B cell (primary cell): ENCODE measurements around the gene MSX1. TPM values are rescaled to one million over a fixed set of nuclear protein-coding genes. Genes with fewer than 3 reads are reported as not detected.

ENCODE experiments used
- ATAC-seq: fragments of 200-7000 bp; cut with Tn5 transposase; one replicate; pipeline ENCODE4 v1.10.0; 2021; ENCODE audit warnings: low read depth, mild to moderate bottlenecking, moderate number of reproducible peaks, moderate library complexity
- CTCF ChIA-PET: fragments of 350-600 bp; sonication (Branson Sonifier 250); formaldehyde crosslinking; loops from one replicate; lab custom pipeline; 2021; ENCODE audit warnings: antibody characterized with exemption, inconsistent platforms; lab: Charles Lee
- POLR2A ChIA-PET: fragments of 350-600 bp; sonication (Branson Sonifier 250); formaldehyde crosslinking; loops from one replicate; lab custom pipeline; 2021; ENCODE audit warnings: antibody characterized with exemption; lab: Charles Lee
- DNase-seq: peaks from one replicate; pipeline ENCODE4 v3.0.0; 2013
- H2AFZ ChIP-seq: 2 replicates; pipeline ENCODE4 v1.6.1; 2012; ENCODE audit warnings: mild to moderate bottlenecking, low read depth, low read length; ENCODE audit not compliant: insufficient read depth, poor library complexity, severe bottlenecking
- H3K27ac ChIP-seq, 2 donors: 1 replicate in 1 of 2; 2 replicates in 1 of 2; pipeline ENCODE4 v1.5.1; 2012 to 2013; ENCODE audit warnings: low read length in 2 of 2, mild to moderate bottlenecking in 2 of 2, moderate library complexity in 1 of 2
- H3K27me3 ChIP-seq, 4 experiments: fragments of 200-600 bp in 1 of 4; sonication (generic) in 1 of 4; replicated peaks in 1 of 4; 1 replicate in 2 of 4; 2 replicates in 2 of 4; pipeline versions ENCODE4 v1.6.1 to v1.7.0; 2013 to 2016; ENCODE audit warnings: low read length in 3 of 4, mild to moderate bottlenecking in 2 of 4, mixed read lengths in 1 of 4, moderate library complexity in 1 of 4; ENCODE audit not compliant: insufficient read depth in 4 of 4, control insufficient read depth in 3 of 4; ENCODE audit errors: control extremely low read depth in 1 of 4
- H3K36me3 ChIP-seq, 2 experiments: replicated peaks in 1 of 2; 1 replicate in 1 of 2; 2 replicates in 1 of 2; pipeline versions ENCODE4 v1.6.1 to v1.7.1; 2013; ENCODE audit warnings: low read length in 1 of 2; ENCODE audit not compliant: insufficient read depth in 2 of 2, control insufficient read depth in 1 of 2; ENCODE audit errors: control extremely low read depth in 1 of 2, extremely low read depth in 1 of 2
- H3K4me1 ChIP-seq, 2 donors: fragments of 200-600 bp in 1 of 2; sonication (generic) in 1 of 2; 1 replicate in 1 of 2; 2 replicates in 1 of 2; pipeline versions ENCODE4 v1.5.1 to v1.6.1; 2013 to 2017; ENCODE audit warnings: low read length in 2 of 2; ENCODE audit not compliant: control insufficient read depth in 2 of 2, insufficient read depth in 2 of 2
- H3K4me2 ChIP-seq: replicated peaks from 2 replicates; pipeline ENCODE3; 2012; ENCODE audit warnings: mild to moderate bottlenecking, low read depth, low read length; ENCODE audit not compliant: poor library complexity, severe bottlenecking
- H3K4me3 ChIP-seq, 5 experiments: fragments of 200-600 bp in 1 of 5; sonication (generic) in 1 of 5; 1 replicate in 3 of 5; 2 replicates in 2 of 5; pipeline versions ENCODE4 v1.5.1 to v1.7.0; 2011 to 2016; ENCODE audit warnings: low read length in 4 of 5, mild to moderate bottlenecking in 4 of 5, low read depth in 2 of 5, control low read depth in 1 of 5, moderate library complexity in 1 of 5; ENCODE audit not compliant: insufficient read depth in 1 of 5; ENCODE audit errors: control extremely low read depth in 1 of 5, extremely low read depth in 1 of 5
- H3K79me2 ChIP-seq: fragments of 200-600 bp; sonication (generic); one replicate; pipeline ENCODE4 v1.6.0; 2016; ENCODE audit warnings: low read length; ENCODE audit not compliant: control insufficient read depth, insufficient read depth
- H3K9ac ChIP-seq: fragments of 200-600 bp; sonication (generic); 2 replicates; pipeline ENCODE4 v1.6.1; 2017; ENCODE audit warnings: mild to moderate bottlenecking, low read length, moderate library complexity
- H3K9me3 ChIP-seq, 3 donors: one replicate each; pipeline versions ENCODE4 v1.6.1 to v1.7.1; 2013; ENCODE audit warnings: low read length in 2 of 3; ENCODE audit not compliant: control insufficient read depth in 2 of 3, insufficient read depth in 1 of 3; ENCODE audit errors: control extremely low read depth in 1 of 3
- H4K20me1 ChIP-seq: 2 replicates; pipeline ENCODE4 v1.6.0; 2012; ENCODE audit warnings: mild to moderate bottlenecking, low read length; ENCODE audit not compliant: insufficient read depth, control insufficient read depth, poor library complexity, severe bottlenecking
- H3K27ac Mint-ChIP-seq: one replicate; pipeline ENCODE4 v1.8.0; 2021; ENCODE audit warnings: mixed read lengths
- H3K27me3 Mint-ChIP-seq: one replicate; pipeline ENCODE4 v1.8.0; 2021; ENCODE audit warnings: mixed read lengths
- H3K4me1 Mint-ChIP-seq: one replicate; pipeline ENCODE4 v1.8.0; 2021; ENCODE audit warnings: mixed read lengths
- H3K4me3 Mint-ChIP-seq: one replicate; pipeline ENCODE4 v1.8.0; 2021; ENCODE audit warnings: mixed read lengths
- H3K9me3 Mint-ChIP-seq: one replicate; pipeline ENCODE4 v1.8.0; 2022; ENCODE audit warnings: mixed read lengths; ENCODE audit not compliant: insufficient read depth
- EZH2 ChIP-seq: IDR thresholded peaks from 2 replicates; pipeline ENCODE4 v1.6.1; 2012; ENCODE audit warnings: borderline replicate concordance, low read depth, mild to moderate bottlenecking, moderate library complexity, low read length; ENCODE audit not compliant: insufficient read depth, poor library complexity, severe bottlenecking
- WGBS: methylation state at CpG from one replicate; pipeline ENCODE4 v1.1.5; 2013; ENCODE audit warnings: missing lambda C conversion rate; ENCODE audit not compliant: insufficient coverage; 5-methylcytosine and 5-hydroxymethylcytosine counted together
- intact Hi-C: fragments of 100-400 bp; cut with micrococcal nuclease; formaldehyde crosslinking; loops from one replicate; pipeline ENCODE4 v1.10.0; 2022
- polyA plus RNA-seq: library from polyadenylated mRNA; depleted of rRNA; stranded (reverse); fragments of >200 nt; gene quantifications from 2 replicates; pipeline ENCODE4 v1.2.3, GENCODE V29; 2012
- total RNA-seq, 2 donors: library from RNA; stranded (reverse); fragments of 120-200 nt in 1 of 2; gene quantifications; 1 replicate in 1 of 2; 2 replicates in 1 of 2; pipeline versions ENCODE4 v1.2.3 to v1.2.4, GENCODE V29; 2013 to 2022
- TF ChIP-seq, protein P1 (sequence below): fragments of 200-600 bp; IDR thresholded peaks from one replicate; pipeline ENCODE4 v1.8.0; 2022; ENCODE audit warnings: antibody characterized with exemption, mild to moderate bottlenecking

MSX1 gene
- total and polyA plus RNA-seq, 2 donors (not counting 1 experiment from before 2014, with no cell fraction given), result 0.09 TPM; not detected in 1

- Histone ChIP-seq H2AFZ (no peak overlapping the region), H3K36me3 (no peaks in the 10 kb centered on the region), H3K4me1 (peaks cover 45 to 56% of the 10 kb centered on the region in 2 donors), H3K9me3 (peaks cover 2 to 73% (median 31%) of the 10 kb centered on the region in 3 donors), H4K20me1 (no peaks in the 10 kb centered on the region), H3K27me3 (peaks cover 0 to 91% (median 62%) of the 10 kb centered on the region in 4 experiments), H3K79me2 (no peaks in the 10 kb centered on the region), H3K9ac (no peak overlapping the region), H3K4me3 (no peak overlapping the region), H3K4me2 (no peak overlapping the region), H3K27ac (no peak overlapping the region)
- no peak for DNase-seq
- ChIA-PET CTCF (interaction anchor here (3.0 kb wide), 1 partner anchor 9 kb away, joined by 9 read pairs; no protein-coding TSS in a partner anchor), POLR2A (no interaction called here)
- peaks cover 2% of the 10 kb centered on the region for H3K9me3 Mint-ChIP-seq
- H3K4me1 Mint-ChIP-seq, result peaks cover 34% of the 10 kb centered on the region
- peak overlapping the region; percentile 24 for H3K4me3 Mint-ChIP-seq
- 5% methylated on average over 8 of the region's 31 CpGs for WGBS
- no peak overlapping the region for H3K27ac Mint-ChIP-seq
- TF ChIP-seq, protein P1, sequence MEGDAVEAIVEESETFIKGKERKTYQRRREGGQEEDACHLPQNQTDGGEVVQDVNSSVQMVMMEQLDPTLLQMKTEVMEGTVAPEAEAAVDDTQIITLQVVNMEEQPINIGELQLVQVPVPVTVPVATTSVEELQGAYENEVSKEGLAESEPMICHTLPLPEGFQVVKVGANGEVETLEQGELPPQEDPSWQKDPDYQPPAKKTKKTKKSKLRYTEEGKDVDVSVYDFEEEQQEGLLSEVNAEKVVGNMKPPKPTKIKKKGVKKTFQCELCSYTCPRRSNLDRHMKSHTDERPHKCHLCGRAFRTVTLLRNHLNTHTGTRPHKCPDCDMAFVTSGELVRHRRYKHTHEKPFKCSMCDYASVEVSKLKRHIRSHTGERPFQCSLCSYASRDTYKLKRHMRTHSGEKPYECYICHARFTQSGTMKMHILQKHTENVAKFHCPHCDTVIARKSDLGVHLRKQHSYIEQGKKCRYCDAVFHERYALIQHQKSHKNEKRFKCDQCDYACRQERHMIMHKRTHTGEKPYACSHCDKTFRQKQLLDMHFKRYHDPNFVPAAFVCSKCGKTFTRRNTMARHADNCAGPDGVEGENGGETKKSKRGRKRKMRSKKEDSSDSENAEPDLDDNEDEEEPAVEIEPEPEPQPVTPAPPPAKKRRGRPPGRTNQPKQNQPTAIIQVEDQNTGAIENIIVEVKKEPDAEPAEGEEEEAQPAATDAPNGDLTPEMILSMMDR, result no peak
- no peak for TF ChIP-seq EZH2
- no peak for ATAC-seq
- peaks cover 61% of the 10 kb centered on the region for H3K27me3 Mint-ChIP-seq
- intact Hi-C loops, result no loop called here
These were observed 4.7 kb upstream of the MSX1 start for GRCh38 chr4:4854649-4855295.
